MM.1S (cell line): ENCODE data around the gene EDN3.

Experiments used
- DNase-seq: peaks from one replicate; pipeline ENCODE4 v3.0.0-alpha.2; 2015
- H2AFZ ChIP-seq: fragments of 300-600 bp; sonication (generic); 2 replicates; pipeline ENCODE4 v1.6.0; 2016; ENCODE audit warnings: antibody characterized with exemption, low read length
- H3F3A ChIP-seq: fragments of 300-600 bp; sonication (generic); 2 replicates; pipeline ENCODE4 v1.6.1; 2016; ENCODE audit warnings: mild to moderate bottlenecking, antibody characterized with exemption, low read length, moderate library complexity, mixed read lengths; ENCODE audit not compliant: insufficient read depth
- H3K27ac ChIP-seq: fragments of 300-600 bp; sonication (generic); 2 replicates; pipeline ENCODE4 v1.5.1; 2016; ENCODE audit warnings: mild to moderate bottlenecking, low read length
- H3K27me3 ChIP-seq: fragments of 300-600 bp; sonication (generic); replicated peaks from 2 replicates; pipeline ENCODE4 v1.6.0; 2016; ENCODE audit warnings: low read length; ENCODE audit not compliant: insufficient read depth
- H3K36me3 ChIP-seq: fragments of 300-600 bp; sonication (generic); replicated peaks from 2 replicates; pipeline ENCODE4 v1.6.1; 2016; ENCODE audit warnings: mild to moderate bottlenecking, low read length, mixed read lengths; ENCODE audit not compliant: insufficient read depth
- H3K4me1 ChIP-seq: fragments of 300-600 bp; sonication (generic); 2 replicates; pipeline ENCODE4 v1.6.1; 2016; ENCODE audit warnings: low read length, mixed read lengths
- H3K4me2 ChIP-seq: fragments of 300-600 bp; sonication (generic); 2 replicates; pipeline ENCODE4 v1.6.0; 2016; ENCODE audit warnings: low read depth, low read length
- H3K4me3 ChIP-seq: fragments of 300-600 bp; sonication (generic); 2 replicates; pipeline ENCODE4 v1.5.1; 2016; ENCODE audit warnings: low read length, mixed read lengths
- H3K79me2 ChIP-seq: fragments of 300-600 bp; sonication (generic); 2 replicates; pipeline ENCODE4 v1.6.1; 2016; ENCODE audit warnings: mixed run types, low read length, mixed read lengths
- H3K9ac ChIP-seq: fragments of 300-600 bp; sonication (generic); 2 replicates; pipeline ENCODE4 v1.6.1; 2016; ENCODE audit warnings: low read length, mixed read lengths
- H3K9me2 ChIP-seq: fragments of 300-600 bp; sonication (generic); replicated peaks from 2 replicates; pipeline ENCODE4 v1.6.1; 2016; ENCODE audit warnings: mild to moderate bottlenecking, low read length, mixed read lengths; ENCODE audit not compliant: insufficient read depth
- H3K9me3 ChIP-seq: fragments of 300-600 bp; sonication (generic); replicated peaks from 2 replicates; pipeline ENCODE4 v1.6.1; 2016; ENCODE audit warnings: mild to moderate bottlenecking, low read length, mixed read lengths; ENCODE audit not compliant: insufficient read depth
- H4K20me1 ChIP-seq: fragments of 300-600 bp; sonication (generic); 2 replicates; pipeline ENCODE4 v1.6.1; 2016; ENCODE audit warnings: mild to moderate bottlenecking, low read length, moderate library complexity, mixed read lengths; ENCODE audit not compliant: insufficient read depth
- CTCF ChIP-seq: fragments of 300-600 bp; sonication (generic); IDR thresholded peaks from 2 replicates; pipeline ENCODE4 v1.5.1; 2016; ENCODE audit warnings: antibody characterized with exemption, low read length, mixed read lengths
- EZH2 ChIP-seq: fragments of 300-600 bp; sonication (generic); optimal IDR thresholded peaks from 2 replicates; pipeline ENCODE3; 2017; ENCODE audit warnings: low read depth, mild to moderate bottlenecking, antibody characterized with exemption, low read length, mixed read lengths
- EZH2phosphoT487 ChIP-seq: fragments of 300-600 bp; sonication (generic); IDR thresholded peaks from 2 replicates; pipeline ENCODE4 v1.6.1; 2018; ENCODE audit warnings: antibody characterized with exemption, low read length

The EDN3 gene

GRCh38 chr20:59318201-59318790 is 17.9 kb downstream of the EDN3 start:
- H3K4me2 ChIP-seq: no peak overlapping the region
- H3K4me1 ChIP-seq: no peaks in the 10 kb centered on the region
- no peaks in the 10 kb centered on the region for H3K9me3 ChIP-seq
- H3K9me2 ChIP-seq: no peaks in the 10 kb centered on the region
- H3K4me3 ChIP-seq: no peak overlapping the region
- no peaks in the 10 kb centered on the region for H4K20me1 ChIP-seq
- peaks cover 87% of the 10 kb centered on the region for H3K27me3 ChIP-seq
- DNase-seq: no peak
- H3F3A ChIP-seq: no peaks in the 10 kb centered on the region
- no peak overlapping the region for H3K9ac ChIP-seq
- H2AFZ ChIP-seq: no peak overlapping the region
- H3K79me2 ChIP-seq: no peaks in the 10 kb centered on the region
- TF ChIP-seq EZH2: no peak
- no peak for TF ChIP-seq CTCF
- TF ChIP-seq EZH2phosphoT487: no peak
- H3K36me3 ChIP-seq: no peaks in the 10 kb centered on the region
- H3K27ac ChIP-seq: no peak overlapping the region

GRCh38 chr20:59318803-59319202 is 18.4 kb downstream of the EDN3 start:
- Histone ChIP-seq H3K4me1 (no peaks in the 10 kb centered on the region), H2AFZ (no peak overlapping the region), H4K20me1 (no peaks in the 10 kb centered on the region), H3K4me2 (no peak overlapping the region), H3K79me2 (no peaks in the 10 kb centered on the region), H3K27me3 (peaks cover 87% of the 10 kb centered on the region), H3K36me3 (no peaks in the 10 kb centered on the region), H3K9ac (no peak overlapping the region), H3K9me2 (no peaks in the 10 kb centered on the region), H3F3A (no peaks in the 10 kb centered on the region), H3K9me3 (no peaks in the 10 kb centered on the region), H3K4me3 (no peak overlapping the region), H3K27ac (no peak overlapping the region)
- no peak for DNase-seq
- no peak for TF ChIP-seq CTCF
- no peak for TF ChIP-seq EZH2
- no peak for TF ChIP-seq EZH2phosphoT487

GRCh38 chr20:59320426-59320825 is 20.0 kb downstream of the EDN3 start:
- Histone ChIP-seq H3K27ac (no peak overlapping the region), H4K20me1 (no peaks in the 10 kb centered on the region), H3K9me3 (no peaks in the 10 kb centered on the region), H3K4me3 (no peak overlapping the region), H3K4me2 (no peak overlapping the region), H3K4me1 (no peaks in the 10 kb centered on the region), H3K9me2 (no peaks in the 10 kb centered on the region), H3K36me3 (no peaks in the 10 kb centered on the region), H2AFZ (no peak overlapping the region), H3K9ac (no peak overlapping the region), H3K27me3 (peaks cover 95% of the 10 kb centered on the region), H3K79me2 (no peaks in the 10 kb centered on the region), H3F3A (no peaks in the 10 kb centered on the region)
- TF ChIP-seq CTCF: no peak
- TF ChIP-seq EZH2: no peak
- TF ChIP-seq EZH2phosphoT487: no peak
- no peak for DNase-seq
